Thyroid gland (tissue), 4 donors: Measurements from ENCODE around the gene KRTAP12-2.

Experiments used
- CTCF ChIP-seq, 6 experiments: fragments of 200-600 bp in 3 of 6; fragments of 450-650 bp in 3 of 6; sonication (generic) in 3 of 6; IDR thresholded peaks; one replicate each; pipeline ENCODE4 v1.5.1; 2016 to 2019; ENCODE audit warnings: antibody characterized with exemption in 6 of 6, mild to moderate bottlenecking in 2 of 6, inconsistent platforms in 1 of 6, moderate library complexity in 1 of 6
- POLR2A ChIP-seq, 2 donors: fragments of 450-650 bp; IDR thresholded peaks; one replicate each; pipeline ENCODE4 v1.6.1; 2017; ENCODE audit warnings: antibody characterized with exemption in 2 of 2, mild to moderate bottlenecking in 2 of 2, moderate library complexity in 1 of 2

- TF ChIP-seq POLR2A (IDR thresholded peaks at IDR 0.05) (no peak), CTCF (IDR thresholded peaks at IDR 0.05) (no peak)
These were observed 30.3 kb downstream of the KRTAP12-2 start for GRCh38 chr21:44636209-44637017.
